Thyroid gland (tissue), 4 donors: ENCODE results near the gene TTC16.

Source experiments
- POLR2A ChIP-seq, 2 donors: fragments of 450-650 bp; IDR thresholded peaks; one replicate each; pipeline ENCODE4 v1.6.1; 2017; ENCODE audit warnings: antibody characterized with exemption in 2 of 2, mild to moderate bottlenecking in 2 of 2, moderate library complexity in 1 of 2
- TF ChIP-seq, protein P1 (sequence below), 6 experiments: fragments of 200-600 bp in 3 of 6; fragments of 450-650 bp in 3 of 6; sonication (generic) in 3 of 6; IDR thresholded peaks; one replicate each; pipeline ENCODE4 v1.5.1; 2016 to 2019; ENCODE audit warnings: antibody characterized with exemption in 6 of 6, mild to moderate bottlenecking in 2 of 6, inconsistent platforms in 1 of 6, moderate library complexity in 1 of 6

DNA sequence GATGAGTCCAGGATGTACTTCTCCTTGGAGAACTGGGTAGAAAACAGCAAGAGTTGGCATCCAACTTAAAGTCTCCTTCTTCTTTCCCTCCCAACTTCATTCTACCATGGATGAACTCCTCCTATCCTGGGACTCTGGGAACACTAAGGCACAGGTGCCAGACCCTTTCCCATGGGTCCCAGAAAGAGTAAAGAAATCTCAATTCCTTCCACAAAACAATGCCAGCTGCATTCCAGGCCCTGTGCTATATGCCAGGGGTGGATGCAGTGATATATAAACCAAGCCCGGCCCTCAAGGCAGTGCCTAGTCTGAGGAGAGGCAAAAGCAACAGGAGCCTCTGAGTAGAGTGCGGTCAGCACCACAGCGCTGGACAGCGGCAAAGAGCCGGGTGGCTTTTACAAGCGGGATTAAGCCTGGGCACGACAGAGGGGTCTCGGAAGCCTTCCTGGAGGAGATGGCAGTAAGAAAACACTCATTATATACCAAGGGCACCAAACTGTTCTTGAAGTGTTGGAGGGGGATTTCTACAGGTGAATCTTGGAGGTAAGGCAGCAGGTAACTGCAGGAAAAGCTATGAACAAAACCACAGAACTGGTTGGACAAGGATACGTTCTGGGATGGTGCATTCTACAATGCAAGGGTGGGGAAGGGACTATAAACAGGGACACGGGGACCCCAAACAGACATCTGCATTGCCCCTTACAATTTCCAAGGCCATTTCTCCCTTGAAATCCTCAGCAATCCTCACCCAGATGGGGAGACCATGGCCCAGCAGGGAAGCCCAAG lies 35.6 kb downstream of the TTC16 start:
- TF ChIP-seq, protein P1, sequence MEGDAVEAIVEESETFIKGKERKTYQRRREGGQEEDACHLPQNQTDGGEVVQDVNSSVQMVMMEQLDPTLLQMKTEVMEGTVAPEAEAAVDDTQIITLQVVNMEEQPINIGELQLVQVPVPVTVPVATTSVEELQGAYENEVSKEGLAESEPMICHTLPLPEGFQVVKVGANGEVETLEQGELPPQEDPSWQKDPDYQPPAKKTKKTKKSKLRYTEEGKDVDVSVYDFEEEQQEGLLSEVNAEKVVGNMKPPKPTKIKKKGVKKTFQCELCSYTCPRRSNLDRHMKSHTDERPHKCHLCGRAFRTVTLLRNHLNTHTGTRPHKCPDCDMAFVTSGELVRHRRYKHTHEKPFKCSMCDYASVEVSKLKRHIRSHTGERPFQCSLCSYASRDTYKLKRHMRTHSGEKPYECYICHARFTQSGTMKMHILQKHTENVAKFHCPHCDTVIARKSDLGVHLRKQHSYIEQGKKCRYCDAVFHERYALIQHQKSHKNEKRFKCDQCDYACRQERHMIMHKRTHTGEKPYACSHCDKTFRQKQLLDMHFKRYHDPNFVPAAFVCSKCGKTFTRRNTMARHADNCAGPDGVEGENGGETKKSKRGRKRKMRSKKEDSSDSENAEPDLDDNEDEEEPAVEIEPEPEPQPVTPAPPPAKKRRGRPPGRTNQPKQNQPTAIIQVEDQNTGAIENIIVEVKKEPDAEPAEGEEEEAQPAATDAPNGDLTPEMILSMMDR (IDR thresholded peaks at IDR 0.05), result no peak
- TF ChIP-seq POLR2A (IDR thresholded peaks at IDR 0.05), result no peak
